ENCODE measurements around the gene RGSL1. TPM values are rescaled to one million over a fixed set of nuclear protein-coding genes. Genes with fewer than 3 reads are reported as not detected.

Gene RGSL1
- total and polyA plus RNA-seq, 9 of the 15 experiments (the other 6 are each of a cell fraction or from before 2014, with no cell fraction given) = 0.03 TPM; not detected in 8

- TF ChIP-seq CEBPG (CRISPR knock-in tag; IDR thresholded peaks at IDR 0.05) (no peak), CEBPG (tag; conservative IDR thresholded peaks at IDR 0.05 in 1 of 2, IDR thresholded peaks at IDR 0.05 in 1 of 2) (peak; percentile 97 to 99), JUND (IDR thresholded peaks at IDR 0.05; ENCODE audit: borderline replicate concordance, low read depth, low read length) (peak; percentile 54), JUND (tag; IDR thresholded peaks at IDR 0.05; ENCODE audit: borderline replicate concordance, low read depth, low read length) (no peak), NBN (IDR thresholded peaks at IDR 0.05; ENCODE audit: low read depth) (no peak), ATF7 (IDR thresholded peaks at IDR 0.05) (peak; percentile 55; the same call in 1 of the 2 replicates), DEAF1 (CRISPR knock-in tag; IDR thresholded peaks at IDR 0.05) (no peak), MGA (IDR thresholded peaks at IDR 0.05) (0 out of 2 replicates have a peak, but pooled peaks have one; percentile 25)
Observed at GRCh38 chr1:182460550-182460951, 10.6 kb downstream of the RGSL1 start (continued).
